Activated T-cell treated with anti-CD3 and anti-CD28 coated beads, Interleukin-2, amount 50 U/mL, for 4 hours (primary cell): Measurements from ENCODE around the gene IGFBP3. TPM values are rescaled to one million over a fixed set of nuclear protein-coding genes. Genes with fewer than 3 reads are reported as not detected.
A peak's percentile ranks its signal among the peaks of the same experiment; 100 is the strongest.

Experiments used
- ATAC-seq, 2 donors: fragments of 200-7000 bp; cut with Tn5 transposase; one replicate each; pipeline ENCODE4 v1.10.0; 2021
- DNase-seq: peaks from one replicate; pipeline ENCODE4 v3.0.0-alpha.2; 2020
- H3K27me3 Mint-ChIP-seq: one replicate; pipeline ENCODE4 v1.8.0; 2021; ENCODE audit warnings: low read depth, mixed read lengths
- H3K36me3 Mint-ChIP-seq: one replicate; pipeline ENCODE4 v1.8.0; 2022; ENCODE audit warnings: mixed read lengths; ENCODE audit not compliant: insufficient read depth
- H3K4me1 Mint-ChIP-seq: one replicate; pipeline ENCODE4 v1.8.0; 2021; ENCODE audit warnings: low read depth, mixed read lengths
- H3K4me3 Mint-ChIP-seq: one replicate; pipeline ENCODE4 v1.8.0; 2021; ENCODE audit warnings: mild to moderate bottlenecking, moderate library complexity, mixed read lengths
- H3K9me3 Mint-ChIP-seq: one replicate; pipeline ENCODE4 v1.8.0; 2021; ENCODE audit warnings: mixed read lengths
- total RNA-seq, 3 donors: library from RNA; stranded (reverse); gene quantifications; one replicate each; pipeline ENCODE4 v1.2.1, GENCODE V29; 2021

The IGFBP3 gene
- total RNA-seq, 3 donors from 2014 or later, result 0.33 to 0.87 (median 0.48) TPM

- H3K4me3 Mint-ChIP-seq, result no peak overlapping the region
- no peaks in the 10 kb centered on the region for H3K9me3 Mint-ChIP-seq
- H3K4me1 Mint-ChIP-seq, result no peaks in the 10 kb centered on the region
- peaks cover 56% of the 10 kb centered on the region for H3K27me3 Mint-ChIP-seq
- H3K36me3 Mint-ChIP-seq, result no peaks in the 10 kb centered on the region
- DNase-seq, result no peak
- no peak for ATAC-seq
These were observed 28.6 kb downstream of the IGFBP3 start for GRCh38 chr7:45892407-45893035.

- ATAC-seq (no peak), DNase-seq (no peak)
- Mint-ChIP-seq H3K4me1 (no peaks in the 10 kb centered on the region), H3K27me3 (peaks cover 62% of the 10 kb centered on the region), H3K4me3 (no peak overlapping the region), H3K9me3 (no peaks in the 10 kb centered on the region), H3K36me3 (no peaks in the 10 kb centered on the region)
These were observed 29.3 kb downstream of the IGFBP3 start for GRCh38 chr7:45891462-45892402.

- Mint-ChIP-seq H3K4me3 (no peak overlapping the region), H3K27me3 (peaks cover 63% of the 10 kb centered on the region), H3K9me3 (no peaks in the 10 kb centered on the region), H3K36me3 (no peaks in the 10 kb centered on the region), H3K4me1 (no peaks in the 10 kb centered on the region)
- ATAC-seq (no peak), DNase-seq (no peak)
These were observed 30.1 kb downstream of the IGFBP3 start for GRCh38 chr7:45890902-45891461.

- DNase-seq, result no peak
- H3K4me1 Mint-ChIP-seq, result no peaks in the 10 kb centered on the region
- H3K27me3 Mint-ChIP-seq, result peaks cover 66% of the 10 kb centered on the region
- H3K9me3 Mint-ChIP-seq, result no peaks in the 10 kb centered on the region
- no peaks in the 10 kb centered on the region for H3K36me3 Mint-ChIP-seq
- H3K4me3 Mint-ChIP-seq, result no peak overlapping the region
- no peak for ATAC-seq
These were observed 30.8 kb downstream of the IGFBP3 start for GRCh38 chr7:45890125-45890901.

GRCh38 chr7:45889367-45890067 lies 31.6 kb downstream of the IGFBP3 start:
- no peak for ATAC-seq
- no peaks in the 10 kb centered on the region for H3K4me1 Mint-ChIP-seq
- H3K27me3 Mint-ChIP-seq, result peaks cover 71% of the 10 kb centered on the region
- no peak for DNase-seq
- no peaks in the 10 kb centered on the region for H3K9me3 Mint-ChIP-seq
- H3K4me3 Mint-ChIP-seq, result no peak overlapping the region
- H3K36me3 Mint-ChIP-seq, result no peaks in the 10 kb centered on the region

GRCh38 chr7:45888993-45889366 lies 32.1 kb downstream of the IGFBP3 start:
- ATAC-seq (no peak), DNase-seq (no peak)
- Mint-ChIP-seq H3K4me1 (no peaks in the 10 kb centered on the region), H3K36me3 (no peaks in the 10 kb centered on the region), H3K27me3 (peaks cover 67% of the 10 kb centered on the region), H3K4me3 (no peak overlapping the region), H3K9me3 (no peaks in the 10 kb centered on the region)

GRCh38 chr7:45888185-45888992 lies 32.7 kb downstream of the IGFBP3 start, which contains the start of gene IGFBP1:
IGFBP1 (plus strand) TSS chr7:45888488; CDS start chr7:45888653, 165 bp downstream.
- H3K36me3 Mint-ChIP-seq, result no peaks in the 10 kb centered on the region
- DNase-seq (no peak), ATAC-seq (peak; percentile 25 to 33)
- no peak within 1 kb of the TSS for H3K4me3 Mint-ChIP-seq
- no peaks in the 10 kb centered on the region for H3K4me1 Mint-ChIP-seq
- H3K9me3 Mint-ChIP-seq, result no peaks in the 10 kb centered on the region
- H3K27me3 Mint-ChIP-seq, result peaks cover 62% of the 10 kb centered on the region

- H3K4me3 Mint-ChIP-seq, result no peak overlapping the region
- ATAC-seq (no peak), DNase-seq (no peak)
- H3K9me3 Mint-ChIP-seq, result no peaks in the 10 kb centered on the region
- no peaks in the 10 kb centered on the region for H3K4me1 Mint-ChIP-seq
- no peaks in the 10 kb centered on the region for H3K36me3 Mint-ChIP-seq
- peaks cover 61% of the 10 kb centered on the region for H3K27me3 Mint-ChIP-seq
These were observed 34.0 kb downstream of the IGFBP3 start for GRCh38 chr7:45886931-45887667.

- no peaks in the 10 kb centered on the region for H3K36me3 Mint-ChIP-seq
- peaks cover 49% of the 10 kb centered on the region for H3K27me3 Mint-ChIP-seq
- DNase-seq, result no peak
- H3K4me1 Mint-ChIP-seq, result no peaks in the 10 kb centered on the region
- ATAC-seq, result no peak
- H3K4me3 Mint-ChIP-seq, result no peak overlapping the region
- no peaks in the 10 kb centered on the region for H3K9me3 Mint-ChIP-seq
These were observed 35.7 kb downstream of the IGFBP3 start for GRCh38 chr7:45885264-45885882.

GRCh38 chr7:45884136-45884535 lies 36.9 kb downstream of the IGFBP3 start:
- ATAC-seq (no peak), DNase-seq (no peak)
- Mint-ChIP-seq H3K9me3 (no peaks in the 10 kb centered on the region), H3K4me1 (no peaks in the 10 kb centered on the region), H3K36me3 (no peaks in the 10 kb centered on the region), H3K27me3 (peaks cover 41% of the 10 kb centered on the region), H3K4me3 (no peak overlapping the region)

GRCh38 chr7:45882465-45882810 lies 38.6 kb downstream of the IGFBP3 start:
- peaks cover under 1% of the 10 kb centered on the region for H3K9me3 Mint-ChIP-seq
- H3K4me1 Mint-ChIP-seq, result no peaks in the 10 kb centered on the region
- DNase-seq (no peak), ATAC-seq (no peak)
- no peaks in the 10 kb centered on the region for H3K36me3 Mint-ChIP-seq
- no peak overlapping the region for H3K4me3 Mint-ChIP-seq
- peaks cover 29% of the 10 kb centered on the region for H3K27me3 Mint-ChIP-seq

- Mint-ChIP-seq H3K27me3 (peaks cover 24% of the 10 kb centered on the region), H3K36me3 (no peaks in the 10 kb centered on the region), H3K4me1 (no peaks in the 10 kb centered on the region), H3K4me3 (no peak overlapping the region), H3K9me3 (peaks cover 5% of the 10 kb centered on the region)
- no peak for ATAC-seq
- DNase-seq, result no peak
These were observed 39.2 kb downstream of the IGFBP3 start for GRCh38 chr7:45881759-45882464.
